GM10847 (cell line): ENCODE data around the gene CRYBB3.

Experiments used
- POLR2A ChIP-seq: IDR thresholded peaks from 2 replicates; pipeline ENCODE4 v1.6.1; 2011; ENCODE audit not compliant: insufficient read length; ENCODE audit errors: extremely low read depth

The CRYBB3 gene

DNA sequence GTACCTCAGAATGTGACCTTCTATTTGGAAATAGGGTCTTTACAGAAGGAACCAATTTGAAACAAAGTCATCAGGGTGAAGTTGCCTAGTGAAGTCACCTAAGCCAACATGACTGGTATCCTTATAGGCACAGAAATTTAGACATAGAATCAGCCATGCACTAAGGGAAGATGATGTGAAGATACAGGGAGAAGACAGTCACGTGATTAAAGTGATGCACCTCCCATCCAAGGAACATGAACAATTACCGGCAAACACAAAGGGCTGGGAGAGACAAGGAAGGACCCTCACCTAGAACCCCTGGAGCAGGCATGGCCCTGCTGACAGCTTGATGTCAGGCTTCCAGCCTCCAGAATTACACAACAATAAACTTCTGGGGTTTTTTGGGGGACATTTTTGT, 16.6 kb downstream of the CRYBB3 start:
- no peak for TF ChIP-seq POLR2A

GRCh38 chr22:25219211-25219689, 19.6 kb downstream of the CRYBB3 start, which contains the start of gene CRYBB2:
Gene CRYBB2 (plus strand): TSS chr22:25219639. CDS start chr22:25221430, 1,791 bp downstream.
- no peak for TF ChIP-seq POLR2A

DNA sequence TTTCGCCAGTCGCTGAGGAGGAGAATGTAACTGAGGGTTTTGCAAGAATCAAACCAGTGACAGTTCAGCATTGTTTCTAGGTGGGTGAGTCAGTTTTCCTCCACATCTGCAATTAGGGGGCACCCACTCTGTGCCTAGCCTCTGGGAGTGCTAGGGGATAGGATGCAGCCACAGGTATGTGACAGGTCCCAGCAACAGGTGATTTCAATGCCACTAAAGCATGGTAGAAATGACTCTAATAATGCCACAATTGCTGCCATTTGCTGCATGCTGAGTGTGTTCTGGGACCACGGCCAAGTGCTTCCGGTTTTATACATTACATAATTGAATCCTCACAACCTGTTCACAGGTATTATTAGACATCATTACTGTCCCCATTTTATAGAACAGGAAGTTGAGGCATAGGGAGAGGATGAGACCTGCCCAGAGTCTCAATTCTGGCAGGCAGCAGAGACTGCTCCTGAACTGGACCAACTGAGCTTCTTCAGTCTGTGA, 20.3 kb downstream of the CRYBB3 start:
- no peak for TF ChIP-seq POLR2A

GRCh38 chr22:25221790-25222189, 22.1 kb downstream of the CRYBB3 start:
- no peak for TF ChIP-seq POLR2A

- TF ChIP-seq POLR2A, result no peak
These were observed 23.7 kb downstream of the CRYBB3 start for GRCh38 chr22:25223269-25223850.

- no peak for TF ChIP-seq POLR2A
These were observed 29.2 kb downstream of the CRYBB3 start for GRCh38 chr22:25228822-25229221.

DNA sequence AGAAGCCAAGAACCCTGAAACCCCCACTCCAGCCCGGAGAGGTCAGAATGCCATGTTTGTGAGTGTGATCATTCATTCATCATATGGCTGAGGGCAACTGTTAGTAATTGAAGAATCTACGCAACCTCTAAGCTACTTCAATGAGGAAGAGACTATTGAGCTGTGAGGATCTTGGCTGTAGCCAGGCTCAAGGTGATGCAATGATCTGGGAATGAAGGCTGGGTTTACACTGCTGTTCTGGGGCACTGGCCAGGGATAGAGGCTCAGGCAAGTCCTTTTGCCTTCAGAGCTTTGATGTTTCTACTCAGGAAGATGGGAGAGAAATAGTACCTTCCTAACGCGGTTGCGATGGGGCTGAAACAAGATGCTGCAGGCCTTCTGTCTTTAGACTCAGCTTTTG, 32.6 kb downstream of the CRYBB3 start:
- no peak for TF ChIP-seq POLR2A

DNA sequence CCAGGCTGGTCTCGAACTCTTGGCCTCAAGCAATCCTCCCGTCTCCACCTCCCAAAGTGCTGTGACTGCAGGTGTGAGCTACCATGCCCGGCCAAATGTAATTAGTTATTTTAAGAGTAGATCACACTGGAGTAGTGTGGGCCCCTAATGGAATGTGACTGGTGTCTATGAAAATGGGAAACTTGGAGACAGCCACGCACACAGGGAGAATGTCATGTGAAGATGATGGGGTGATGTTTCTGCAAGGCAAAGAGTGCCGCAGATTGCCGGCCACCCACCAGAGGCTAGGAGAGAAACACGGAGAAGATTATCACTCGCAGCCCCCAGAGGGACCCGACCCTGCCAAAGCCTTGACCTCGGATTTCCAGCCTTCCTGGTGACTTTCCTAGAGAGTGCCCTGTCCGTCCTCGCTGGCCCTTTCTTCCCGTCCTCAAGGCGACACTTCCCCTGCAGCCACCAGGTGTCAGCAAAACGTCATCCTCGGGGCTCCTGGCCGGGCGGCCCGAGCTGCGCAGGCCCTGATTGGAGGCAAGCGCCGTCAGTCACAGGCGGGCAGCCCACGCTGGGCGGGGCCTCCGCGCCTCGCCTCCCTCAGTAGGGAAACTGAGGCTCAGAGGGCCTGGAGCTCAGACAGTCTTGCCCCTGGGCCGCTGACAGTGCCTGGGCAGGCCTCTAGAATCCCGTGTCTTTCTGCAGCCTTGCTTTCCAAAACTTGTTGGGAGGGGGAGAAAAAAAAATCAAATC, 36.1 kb downstream of the CRYBB3 start:
- TF ChIP-seq POLR2A, result no peak

GRCh38 chr22:25236417-25236816, 36.8 kb downstream of the CRYBB3 start:
- no peak for TF ChIP-seq POLR2A

- no peak for TF ChIP-seq POLR2A
These were observed 37.8 kb downstream of the CRYBB3 start for GRCh38 chr22:25237503-25237902.
